ENCODE measurements around the gene SSR4. TPM values are rescaled to one million over a fixed set of nuclear protein-coding genes. Genes with fewer than 3 reads are reported as not detected.

The SSR4 gene
- total and polyA plus RNA-seq, 2 of the 13 experiments (the other 11 are each of a cell fraction or from before 2014, with no cell fraction given), result 214 to 288 TPM

- CTCF ChIA-PET (ENCODE audit: low intra/inter-chr PET ratio, low total read pairs), result no interaction called here
- POLR2A ChIA-PET, result interaction anchor here (1.5 kb wide), 1 partner anchor 14 kb away, joined by 4 read pairs; no protein-coding TSS in a partner anchor
- DNase-seq (ENCODE audit: low spot score) (no peak), ATAC-seq (no peak), FAIRE-seq (no peak)
- Histone ChIP-seq H3K27me3 (ENCODE audit: control insufficient read depth in 1 of 2, insufficient read depth in 2 of 2, low read length in 2 of 2) (no peaks in the 10 kb centered on the region), H3K4me2 (ENCODE audit: low read depth, low read length) (no peak overlapping the region), H3K27ac (ENCODE audit: extremely low read length, insufficient read depth, low read length) (no peak overlapping the region), H4K20me1 (ENCODE audit: insufficient read depth, low read length) (no peaks in the 10 kb centered on the region), H3K36me3 (replicated peaks in 1 of 2; ENCODE audit: control insufficient read depth in 1 of 2, insufficient read depth in 2 of 2, low read length in 2 of 2) (no peaks in the 10 kb centered on the region), H3K4me3 (replicated peaks in 1 of 3; ENCODE audit: insufficient read depth in 1 of 3, low read depth in 2 of 3, low read length in 3 of 3) (no peak overlapping the region), H3K4me1 (ENCODE audit: insufficient read depth, low read length) (peaks cover 37% of the 10 kb centered on the region), H3K79me2 (ENCODE audit: insufficient read depth, low read length) (no peaks in the 10 kb centered on the region), H2AFZ (ENCODE audit: low read length) (no peak overlapping the region), H3K9ac (ENCODE audit: insufficient read depth, low read depth, low read length) (no peak overlapping the region), H3K9me3 (ENCODE audit: low read length) (no peaks in the 10 kb centered on the region)
- intact Hi-C loops (cut with micrococcal nuclease; ENCODE audit: unreplicated experiment) (loop anchor here (10.0 kb wide), 1 partner anchor 177 kb away; the partner anchor contains the start of gene RENBP), in situ Hi-C loops (cut with HindIII; ENCODE audit: extremely low pct_ligation_motif_present, low pct_unique_long_range_greater_than_20kb) (no loop called here)
- TF ChIP-seq ZNF143 (CRISPR knock-in tag; IDR thresholded peaks at IDR 0.05) (no peak), RBFOX2 (IDR thresholded peaks at IDR 0.05; ENCODE audit: low read depth, low read length) (0 out of 2 replicates have a peak, but pooled peaks have one; percentile 5)
- BruUV-seq (replicated peaks), result no TSS peak
- no CpG with 5 or more reads among the region's 20 CpGs for WGBS (ENCODE audit: low lambda C conversion rate)
Observed at GRCh38 chrX:153767674-153768055, 26.8 kb upstream of the SSR4 start.

- Histone ChIP-seq H3K4me2 (ENCODE audit: low read depth, low read length) (no peak overlapping the region), H4K20me1 (ENCODE audit: insufficient read depth, low read length) (no peaks in the 10 kb centered on the region), H3K4me3 (replicated peaks in 1 of 3; ENCODE audit: insufficient read depth in 1 of 3, low read depth in 2 of 3, low read length in 3 of 3) (no peak overlapping the region), H3K9ac (ENCODE audit: insufficient read depth, low read depth, low read length) (no peak overlapping the region), H2AFZ (ENCODE audit: low read length) (no peak overlapping the region), H3K4me1 (ENCODE audit: insufficient read depth, low read length) (peaks cover 31% of the 10 kb centered on the region), H3K27ac (ENCODE audit: extremely low read length, insufficient read depth, low read length) (no peak overlapping the region), H3K27me3 (ENCODE audit: control insufficient read depth in 1 of 2, insufficient read depth in 2 of 2, low read length in 2 of 2) (no peaks in the 10 kb centered on the region), H3K9me3 (ENCODE audit: low read length) (no peaks in the 10 kb centered on the region), H3K79me2 (ENCODE audit: insufficient read depth, low read length) (no peaks in the 10 kb centered on the region), H3K36me3 (replicated peaks in 1 of 2; ENCODE audit: control insufficient read depth in 1 of 2, insufficient read depth in 2 of 2, low read length in 2 of 2) (no peaks in the 10 kb centered on the region)
- ChIA-PET CTCF (ENCODE audit: low intra/inter-chr PET ratio, low total read pairs) (no interaction called here), POLR2A (interaction anchor here (1.5 kb wide), 1 partner anchor 13 kb away, joined by 4 read pairs; no protein-coding TSS in a partner anchor)
- 94% methylated on average over 6 of the region's 22 CpGs for WGBS (ENCODE audit: low lambda C conversion rate)
- no peak for ATAC-seq
- TF ChIP-seq STAG1 (CRISPR knock-in tag; IDR thresholded peaks at IDR 0.05) (0 out of 2 replicates have a peak, but pooled peaks have one; percentile 8), HNRNPL (IDR thresholded peaks at IDR 0.05; ENCODE audit: low read depth, low read length) (peak; percentile 53; the same call in 1 of the 2 replicates), HOXA3 (CRISPR knock-in tag; IDR thresholded peaks at IDR 0.05) (no peak)
- TF ChIP-seq, protein P1, sequence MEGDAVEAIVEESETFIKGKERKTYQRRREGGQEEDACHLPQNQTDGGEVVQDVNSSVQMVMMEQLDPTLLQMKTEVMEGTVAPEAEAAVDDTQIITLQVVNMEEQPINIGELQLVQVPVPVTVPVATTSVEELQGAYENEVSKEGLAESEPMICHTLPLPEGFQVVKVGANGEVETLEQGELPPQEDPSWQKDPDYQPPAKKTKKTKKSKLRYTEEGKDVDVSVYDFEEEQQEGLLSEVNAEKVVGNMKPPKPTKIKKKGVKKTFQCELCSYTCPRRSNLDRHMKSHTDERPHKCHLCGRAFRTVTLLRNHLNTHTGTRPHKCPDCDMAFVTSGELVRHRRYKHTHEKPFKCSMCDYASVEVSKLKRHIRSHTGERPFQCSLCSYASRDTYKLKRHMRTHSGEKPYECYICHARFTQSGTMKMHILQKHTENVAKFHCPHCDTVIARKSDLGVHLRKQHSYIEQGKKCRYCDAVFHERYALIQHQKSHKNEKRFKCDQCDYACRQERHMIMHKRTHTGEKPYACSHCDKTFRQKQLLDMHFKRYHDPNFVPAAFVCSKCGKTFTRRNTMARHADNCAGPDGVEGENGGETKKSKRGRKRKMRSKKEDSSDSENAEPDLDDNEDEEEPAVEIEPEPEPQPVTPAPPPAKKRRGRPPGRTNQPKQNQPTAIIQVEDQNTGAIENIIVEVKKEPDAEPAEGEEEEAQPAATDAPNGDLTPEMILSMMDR (CRISPR knock-in tag; IDR thresholded peaks at IDR 0.05), result peak; percentile 40
- no peak for DNase-seq (ENCODE audit: low spot score)
- intact Hi-C loops (cut with micrococcal nuclease; ENCODE audit: unreplicated experiment) (loop anchor here (10.0 kb wide), 1 partner anchor 176 kb away; the partner anchor contains the start of gene RENBP), in situ Hi-C loops (cut with HindIII; ENCODE audit: extremely low pct_ligation_motif_present, low pct_unique_long_range_greater_than_20kb) (no loop called here)
- FAIRE-seq, result no peak
- BruUV-seq (replicated peaks), result no TSS peak
Observed at GRCh38 chrX:153768311-153769157, 25.9 kb upstream of the SSR4 start.
